ENCODE data around the gene CCNQ. TPM values are rescaled to one million over a fixed set of nuclear protein-coding genes. Genes with fewer than 3 reads are reported as not detected.

CCNQ gene
- total RNA-seq, 5 donors from 2014 or later (not counting 1 experiment from before 2014, with no cell fraction given): 12.5 to 29.8 (median 25.5) TPM

GRCh38 chrX:153592966-153593688 lies 5.8 kb downstream of the CCNQ start:
- H3K27ac Mint-ChIP-seq: no peak overlapping the region
- H3K36me3 Mint-ChIP-seq: peaks cover 22% of the 10 kb centered on the region
- H3K4me1 Mint-ChIP-seq: peaks cover 20 to 23% (median 22%) of the 10 kb centered on the region in 3 donors
- H3K4me3 Mint-ChIP-seq: no peak overlapping the region
- no peak for ATAC-seq (replicated peaks in 1 of 4)
- DNase-seq: no peak
- peaks cover 0 to 3% of the 10 kb centered on the region in 2 donors for H3K27me3 Mint-ChIP-seq
- H3K4me1 ChIP-seq (ENCODE audit: control insufficient read depth in 1 of 2, extremely low read depth in 1 of 2, insufficient read depth in 2 of 2, low read length in 2 of 2): peaks cover 2 to 20% of the 10 kb centered on the region in 2 experiments
- peaks cover 14 to 50% of the 10 kb centered on the region in 2 donors for H3K36me3 ChIP-seq (ENCODE audit: control insufficient read depth in 2 of 2, extremely low read depth in 1 of 2, insufficient read depth in 1 of 2, low read length in 1 of 2)
- 95% methylated on average over 4 of the region's 12 CpGs for WGBS (ENCODE audit: insufficient coverage)
- no peak overlapping the region for H3K27ac ChIP-seq (ENCODE audit: low read length)
- CTCF ChIA-PET: no interaction called here
- H3K27me3 ChIP-seq (replicated peaks in 1 of 2; ENCODE audit: control insufficient read depth in 2 of 2, extremely low read depth in 1 of 2, insufficient read depth in 2 of 2, low read length in 1 of 2): no peaks in the 10 kb centered on the region
- POLR2A ChIA-PET: no interaction called here
- no peak overlapping the region for H3K4me3 ChIP-seq (ENCODE audit: control insufficient read depth in 1 of 2, extremely low read depth in 1 of 2, low read length in 1 of 2)
- H3K9me3 Mint-ChIP-seq: no peaks in the 10 kb centered on the region
- H3K9me3 ChIP-seq: no peaks in the 10 kb centered on the region

- Mint-ChIP-seq H3K36me3 (peaks cover 23% of the 10 kb centered on the region), H3K27me3 (peaks cover 0 to 3% of the 10 kb centered on the region in 2 donors), H3K4me3 (no peak overlapping the region), H3K9me3 (no peaks in the 10 kb centered on the region), H3K27ac (no peak overlapping the region), H3K4me1 (peaks cover 12 to 15% (median 13%) of the 10 kb centered on the region in 3 donors)
- H3K27me3 ChIP-seq (replicated peaks in 1 of 2; ENCODE audit: control insufficient read depth in 2 of 2, extremely low read depth in 1 of 2, insufficient read depth in 2 of 2, low read length in 1 of 2): no peaks in the 10 kb centered on the region
- ChIA-PET CTCF (no interaction called here), POLR2A (no interaction called here)
- peaks cover 14 to 55% of the 10 kb centered on the region in 2 donors for H3K36me3 ChIP-seq (ENCODE audit: control insufficient read depth in 2 of 2, extremely low read depth in 1 of 2, insufficient read depth in 1 of 2, low read length in 1 of 2)
- no peaks in the 10 kb centered on the region for H3K9me3 ChIP-seq
- peaks cover 2 to 13% of the 10 kb centered on the region in 2 experiments for H3K4me1 ChIP-seq (ENCODE audit: control insufficient read depth in 1 of 2, extremely low read depth in 1 of 2, insufficient read depth in 2 of 2, low read length in 2 of 2)
- DNase-seq: no peak
- no peak overlapping the region for H3K4me3 ChIP-seq (ENCODE audit: control insufficient read depth in 1 of 2, extremely low read depth in 1 of 2, low read length in 1 of 2)
- no peak for ATAC-seq (replicated peaks in 1 of 4)
- no peak overlapping the region for H3K27ac ChIP-seq (ENCODE audit: low read length)
- 96% methylated on average over 17 of the region's 30 CpGs for WGBS (ENCODE audit: insufficient coverage)
Observed at GRCh38 chrX:153592091-153592833, 6.7 kb downstream of the CCNQ start.

GRCh38 chrX:153590961-153591956 lies 7.7 kb downstream of the CCNQ start:
- Mint-ChIP-seq H3K27me3 (peaks cover 0 to 6% of the 10 kb centered on the region in 2 donors), H3K9me3 (no peaks in the 10 kb centered on the region), H3K4me1 (peaks cover 2 to 5% (median 4%) of the 10 kb centered on the region in 3 donors), H3K36me3 (peaks cover 29% of the 10 kb centered on the region), H3K27ac (no peak overlapping the region), H3K4me3 (no peak overlapping the region)
- no peak for DNase-seq
- CTCF ChIA-PET: interaction anchor here in 1 of 2 donors (0.6 kb wide), 1 partner anchor 527 kb away, joined by 4 read pairs; no protein-coding TSS in a partner anchor
- POLR2A ChIA-PET: no interaction called here
- H3K4me3 ChIP-seq (ENCODE audit: control insufficient read depth in 1 of 2, extremely low read depth in 1 of 2, low read length in 1 of 2): no peak overlapping the region
- peaks cover 0 to 3% of the 10 kb centered on the region in 2 experiments for H3K4me1 ChIP-seq (ENCODE audit: control insufficient read depth in 1 of 2, extremely low read depth in 1 of 2, insufficient read depth in 2 of 2, low read length in 2 of 2)
- no peak overlapping the region for H3K27ac ChIP-seq (ENCODE audit: low read length)
- WGBS (ENCODE audit: insufficient coverage): 93% methylated on average over 13 of the region's 26 CpGs
- H3K36me3 ChIP-seq (ENCODE audit: control insufficient read depth in 2 of 2, extremely low read depth in 1 of 2, insufficient read depth in 1 of 2, low read length in 1 of 2): peaks cover 14 to 58% of the 10 kb centered on the region in 2 donors
- no peaks in the 10 kb centered on the region for H3K27me3 ChIP-seq (replicated peaks in 1 of 2; ENCODE audit: control insufficient read depth in 2 of 2, extremely low read depth in 1 of 2, insufficient read depth in 2 of 2, low read length in 1 of 2)
- ATAC-seq (replicated peaks in 1 of 4): no peak
- no peaks in the 10 kb centered on the region for H3K9me3 ChIP-seq

- Mint-ChIP-seq H3K27ac (no peak overlapping the region), H3K4me3 (no peak overlapping the region), H3K4me1 (peaks cover 1 to 2% (median 1%) of the 10 kb centered on the region in 3 donors), H3K27me3 (peaks cover 0 to 6% of the 10 kb centered on the region in 2 donors), H3K9me3 (no peaks in the 10 kb centered on the region), H3K36me3 (peaks cover 27% of the 10 kb centered on the region)
- no peaks in the 10 kb centered on the region for H3K27me3 ChIP-seq (replicated peaks in 1 of 2; ENCODE audit: control insufficient read depth in 2 of 2, extremely low read depth in 1 of 2, insufficient read depth in 2 of 2, low read length in 1 of 2)
- H3K4me3 ChIP-seq (ENCODE audit: control insufficient read depth in 1 of 2, extremely low read depth in 1 of 2, low read length in 1 of 2): no peak overlapping the region
- ATAC-seq (replicated peaks in 1 of 4) (no peak), DNase-seq (no peak)
- 99% methylated on average over 12 of the region's 29 CpGs for WGBS (ENCODE audit: insufficient coverage)
- H3K36me3 ChIP-seq (ENCODE audit: control insufficient read depth in 2 of 2, extremely low read depth in 1 of 2, insufficient read depth in 1 of 2, low read length in 1 of 2): peaks cover 14 to 39% of the 10 kb centered on the region in 2 donors
- CTCF ChIA-PET: no interaction called here
- peaks cover 0 to 2% of the 10 kb centered on the region in 2 experiments for H3K4me1 ChIP-seq (ENCODE audit: control insufficient read depth in 1 of 2, extremely low read depth in 1 of 2, insufficient read depth in 2 of 2, low read length in 2 of 2)
- POLR2A ChIA-PET: no interaction called here
- no peaks in the 10 kb centered on the region for H3K9me3 ChIP-seq
- H3K27ac ChIP-seq (ENCODE audit: low read length): no peak overlapping the region
Observed at GRCh38 chrX:153588782-153589446, 10.0 kb downstream of the CCNQ start.

GRCh38 chrX:153588021-153588781 lies 10.7 kb downstream of the CCNQ start:
- Histone ChIP-seq H3K27ac (ENCODE audit: low read length) (no peak overlapping the region), H3K4me3 (ENCODE audit: control insufficient read depth in 1 of 2, extremely low read depth in 1 of 2, low read length in 1 of 2) (no peak overlapping the region), H3K4me1 (ENCODE audit: control insufficient read depth in 1 of 2, extremely low read depth in 1 of 2, insufficient read depth in 2 of 2, low read length in 2 of 2) (peaks cover 0 to 9% of the 10 kb centered on the region in 2 experiments), H3K9me3 (no peaks in the 10 kb centered on the region), H3K27me3 (replicated peaks in 1 of 2; ENCODE audit: control insufficient read depth in 2 of 2, extremely low read depth in 1 of 2, insufficient read depth in 2 of 2, low read length in 1 of 2) (no peaks in the 10 kb centered on the region), H3K36me3 (ENCODE audit: control insufficient read depth in 2 of 2, extremely low read depth in 1 of 2, insufficient read depth in 1 of 2, low read length in 1 of 2) (peaks cover 10 to 33% of the 10 kb centered on the region in 2 donors)
- ChIA-PET CTCF (no interaction called here), POLR2A (no interaction called here)
- peaks cover 8% of the 10 kb centered on the region in 3 donors for H3K4me1 Mint-ChIP-seq
- DNase-seq (no peak), ATAC-seq (replicated peaks in 1 of 4) (no peak)
- peaks cover 27% of the 10 kb centered on the region for H3K36me3 Mint-ChIP-seq
- no peak overlapping the region for H3K27ac Mint-ChIP-seq
- H3K4me3 Mint-ChIP-seq: no peak overlapping the region
- no peaks in the 10 kb centered on the region for H3K9me3 Mint-ChIP-seq
- peaks cover 0 to 6% of the 10 kb centered on the region in 2 donors for H3K27me3 Mint-ChIP-seq
- 99% methylated on average over 9 of the region's 18 CpGs for whole genome bisulfite sequencing (ENCODE audit: insufficient coverage)

Data from T-cell (primary cell).